GM19328 (cell line): ENCODE data around the gene ARMC6.
"Not testable (repeated sequence)": the region's sequence is repeated elsewhere in the genome, so short reads cannot be mapped to it uniquely, and the experiment has no call there.

Experiments
- ATAC-seq: cut with Tn5 transposase; IDR thresholded peaks from one replicate; pipeline ENCODE4 v1.9.1; 2021; ENCODE audit warnings: mild to moderate bottlenecking, moderate library complexity; ENCODE audit not compliant: unreplicated experiment

The ARMC6 gene

GRCh38 chr19:19022380-19022961, 10.9 kb upstream of the ARMC6 start:
- no peak for ATAC-seq

- ATAC-seq = not testable (repeated sequence)
Measured at GRCh38 chr19:19023376-19023775, 10.0 kb upstream of the ARMC6 start.

GRCh38 chr19:19025861-19026260, 7.5 kb upstream of the ARMC6 start:
- no peak for ATAC-seq

- no peak for ATAC-seq
Measured at GRCh38 chr19:19026299-19026971, 7.0 kb upstream of the ARMC6 start.

- ATAC-seq = no peak
Measured at GRCh38 chr19:19027228-19027627, 6.2 kb upstream of the ARMC6 start.

- ATAC-seq = no peak
Measured at GRCh38 chr19:19028526-19028925, 4.9 kb upstream of the ARMC6 start.

- ATAC-seq = no peak
Measured at GRCh38 chr19:19031891-19032290, 1.5 kb upstream of the ARMC6 start.

GRCh38 chr19:19032420-19033175, 805 bp upstream of the ARMC6 start:
- ATAC-seq = peak; percentile 35

- no peak for ATAC-seq
Measured at GRCh38 chr19:19033176-19033425, 302 bp upstream of the ARMC6 start.

GRCh38 chr19:19034204-19034624, 811 bp downstream of the ARMC6 start:
- no peak for ATAC-seq

GRCh38 chr19:19039901-19040300, 6.5 kb downstream of the ARMC6 start:
- no peak for ATAC-seq

- ATAC-seq = no peak
Measured at GRCh38 chr19:19040417-19040816, 7.0 kb downstream of the ARMC6 start.

GRCh38 chr19:19042732-19043280, 9.4 kb downstream of the ARMC6 start:
- ATAC-seq = no peak

GRCh38 chr19:19043481-19043880, 10.1 kb downstream of the ARMC6 start:
- no peak for ATAC-seq

- ATAC-seq = no peak
Measured at GRCh38 chr19:19043881-19044280, 10.5 kb downstream of the ARMC6 start.

GRCh38 chr19:19049406-19049805, 16.0 kb downstream of the ARMC6 start:
- ATAC-seq = no peak

GRCh38 chr19:19050104-19050503, 16.7 kb downstream of the ARMC6 start:
- no peak for ATAC-seq

- ATAC-seq = no peak
Measured at GRCh38 chr19:19050731-19051130, 17.3 kb downstream of the ARMC6 start.

GRCh38 chr19:19051478-19052213, 18.2 kb downstream of the ARMC6 start:
- no peak for ATAC-seq

GRCh38 chr19:19052921-19053320, 19.5 kb downstream of the ARMC6 start:
- ATAC-seq = no peak

GRCh38 chr19:19053508-19054314, 20.3 kb downstream of the ARMC6 start:
- no peak for ATAC-seq
